Naive thymus-derived CD4-positive, alpha-beta T cell (primary cell): ENCODE data around the gene PCDHA4. TPM values are rescaled to one million over a fixed set of nuclear protein-coding genes. Genes with fewer than 3 reads are reported as not detected.
A peak's percentile ranks its signal among the peaks of the same experiment; 100 is the strongest.
"Not testable (repeated sequence)": the region's sequence is repeated elsewhere in the genome, so short reads cannot be mapped to it uniquely, and the experiment has no call there.

ENCODE experiments used
- ATAC-seq: fragments of 150-1000 bp; cut with Tn5 transposase; 2 replicates; pipeline ENCODE4 v1.10.0; 2021; ENCODE audit warnings: mild to moderate bottlenecking, moderate library complexity
- CTCF ChIA-PET: fragments of 350-600 bp; sonication (Branson Sonifier 250); formaldehyde crosslinking; loops from one replicate; lab custom pipeline; 2021; ENCODE audit warnings: antibody characterized with exemption; lab: Charles Lee
- POLR2A ChIA-PET: fragments of 350-600 bp; sonication (Branson Sonifier 250); formaldehyde crosslinking; loops from one replicate; lab custom pipeline; 2021; ENCODE audit warnings: antibody characterized with exemption, inconsistent platforms; lab: Charles Lee
- DNase-seq, 9 donors: peaks; one replicate each; pipeline versions ENCODE4 v3.0.0 to v3.0.0-alpha.2; 2020 to 2022; ENCODE audit warnings: mixed read lengths in 1 of 9
- H3K27ac ChIP-seq: one replicate; pipeline ENCODE4 v1.7.0; 2013; ENCODE audit warnings: mild to moderate bottlenecking, low read depth, low read length, moderate library complexity
- H3K27me3 ChIP-seq, 2 donors: one replicate each; pipeline ENCODE4 v1.7.0; 2013; ENCODE audit warnings: low read length in 2 of 2, mild to moderate bottlenecking in 2 of 2, moderate library complexity in 2 of 2; ENCODE audit not compliant: control insufficient read depth in 2 of 2, insufficient read depth in 2 of 2
- H3K36me3 ChIP-seq, 3 experiments: 1 replicate in 2 of 3; 2 replicates in 1 of 3; pipeline ENCODE4 v1.7.0; 2013; ENCODE audit warnings: low read length in 3 of 3, mild to moderate bottlenecking in 3 of 3, moderate library complexity in 1 of 3; ENCODE audit not compliant: insufficient read depth in 3 of 3, control insufficient read depth in 2 of 3
- H3K4me1 ChIP-seq, 2 donors: one replicate each; pipeline ENCODE4 v1.7.0; 2013; ENCODE audit warnings: low read length in 2 of 2, mild to moderate bottlenecking in 2 of 2, moderate library complexity in 1 of 2; ENCODE audit not compliant: control insufficient read depth in 2 of 2, insufficient read depth in 2 of 2
- H3K4me3 ChIP-seq: 2 replicates; pipeline ENCODE4 v1.7.0; 2013; ENCODE audit warnings: mild to moderate bottlenecking, low read length
- H3K9me3 ChIP-seq, 3 experiments: 1 replicate in 2 of 3; 2 replicates in 1 of 3; pipeline ENCODE4 v1.7.0; 2013; ENCODE audit warnings: low read length in 3 of 3; ENCODE audit not compliant: control insufficient read depth in 2 of 3
- H3K27ac Mint-ChIP-seq, 9 donors: one replicate each; pipeline ENCODE4 v1.8.0; 2020 to 2022; ENCODE audit warnings: mixed read lengths in 9 of 9, mild to moderate bottlenecking in 8 of 9, moderate library complexity in 5 of 9, inconsistent platforms in 2 of 9
- H3K27me3 Mint-ChIP-seq, 5 donors: one replicate each; pipeline ENCODE4 v1.8.0; 2021 to 2022; ENCODE audit warnings: mixed read lengths in 5 of 5, mild to moderate bottlenecking in 1 of 5
- H3K36me3 Mint-ChIP-seq, 5 donors: one replicate each; pipeline ENCODE4 v1.8.0; 2020 to 2022; ENCODE audit warnings: mixed read lengths in 5 of 5, mild to moderate bottlenecking in 3 of 5, inconsistent platforms in 1 of 5
- H3K4me1 Mint-ChIP-seq, 7 donors: one replicate each; pipeline ENCODE4 v1.8.0; 2020 to 2022; ENCODE audit warnings: mixed read lengths in 7 of 7, mild to moderate bottlenecking in 3 of 7, inconsistent platforms in 1 of 7
- H3K4me3 Mint-ChIP-seq, 10 donors: one replicate each; pipeline ENCODE4 v1.8.0; 2020 to 2022; ENCODE audit warnings: mild to moderate bottlenecking in 10 of 10, mixed read lengths in 10 of 10, moderate library complexity in 6 of 10, inconsistent platforms in 2 of 10
- H3K9me3 Mint-ChIP-seq, 11 donors: one replicate each; pipeline ENCODE4 v1.8.0; 2020 to 2022; ENCODE audit warnings: mixed read lengths in 11 of 11, mild to moderate bottlenecking in 4 of 11, inconsistent platforms in 1 of 11, moderate library complexity in 1 of 11
- intact Hi-C, 2 donors: fragments of 100-400 bp; cut with micrococcal nuclease; formaldehyde crosslinking; loops; one replicate each; pipeline ENCODE4 v1.15.1; 2023
- polyA plus RNA-seq, 2 donors: library from polyadenylated mRNA; unstranded; fragments of 300-500 nt; fragmentation: Illumina TruSeq; gene quantifications; one replicate each; pipeline ENCODE4 v1.2.3, GENCODE V29; 2021
- total RNA-seq, 6 experiments: library from RNA in 5 of 6; stranded (reverse) in 5 of 6; gene quantifications; 1 replicate in 5 of 6; 2 replicates in 1 of 6; pipeline ENCODE4 v1.2.3 and lab custom pipeline; 2021 to 2026

Gene PCDHA4
- total RNA-seq (not detected), polyA plus RNA-seq (not detected), total RNA-seq (lab: John Stamatoyannopoulos, UW) (not detected)

DNA sequence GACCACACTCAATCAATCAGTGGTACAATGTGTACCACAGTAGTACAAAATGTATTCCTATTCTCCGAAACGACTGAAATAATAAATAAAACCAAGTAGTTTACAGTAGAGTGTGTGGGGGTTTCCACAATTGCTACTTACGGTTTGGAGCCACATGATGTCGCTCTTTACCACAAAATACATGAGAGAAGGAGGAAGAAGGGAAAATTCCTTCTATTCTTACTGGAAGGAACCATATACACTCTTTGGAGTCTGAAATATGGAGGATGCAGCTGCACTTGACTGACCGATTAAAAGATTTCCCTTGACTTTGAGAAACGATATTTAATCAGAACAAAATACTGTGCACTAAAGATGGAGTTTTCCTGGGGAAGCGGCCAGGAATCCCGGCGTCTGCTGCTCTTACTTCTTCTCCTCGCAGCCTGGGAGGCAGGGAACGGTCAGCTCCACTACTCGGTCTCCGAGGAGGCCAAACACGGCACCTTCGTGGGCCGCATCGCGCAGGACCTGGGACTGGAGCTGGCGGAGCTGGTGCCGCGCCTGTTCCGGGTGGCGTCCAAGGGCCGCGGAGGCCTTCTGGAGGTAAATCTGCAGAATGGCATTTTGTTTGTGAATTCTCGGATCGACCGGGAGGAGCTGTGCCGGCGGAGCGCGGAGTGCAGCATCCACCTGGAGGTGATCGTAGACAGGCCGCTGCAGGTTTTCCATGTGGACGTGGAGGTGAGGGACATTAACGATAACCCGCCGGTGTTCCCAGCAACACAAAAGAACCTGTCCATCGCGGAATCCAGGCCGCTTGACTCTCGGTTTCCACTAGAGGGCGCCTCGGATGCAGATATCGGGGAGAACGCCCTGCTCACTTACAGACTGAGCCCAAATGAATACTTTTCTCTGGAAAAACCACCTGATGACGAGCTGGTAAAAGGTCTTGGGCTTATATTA is at the start of gene PCDHA4:
TSS of gene PCDHA4 (plus strand) at position 235 of the 942 bp plus-strand sequence.
- H3K4me3 Mint-ChIP-seq: peak within 1 kb of the TSS in 1 of 10 donors; percentile 8
- H3K4me3 ChIP-seq: no peak within 1 kb of the TSS
- H3K27me3 Mint-ChIP-seq: peaks cover 0 to 58% (median 44%) of the 10 kb centered on the region in 5 donors
- H3K36me3 Mint-ChIP-seq: peaks cover 0 to 26% (median 11%) of the 10 kb centered on the region in 5 donors
- no peaks in the 10 kb centered on the region for H3K4me1 ChIP-seq
- H3K27ac ChIP-seq: no peak within 1 kb of the TSS
- H3K4me1 Mint-ChIP-seq: no peaks in the 10 kb centered on the region
- H3K9me3 ChIP-seq: peaks cover 0 to 53% (median 4%) of the 10 kb centered on the region in 3 experiments
- POLR2A ChIA-PET: no interaction called here
- intact Hi-C loops: no loop called here
- peaks cover 9 to 92% (median 45%) of the 10 kb centered on the region in 11 donors for H3K9me3 Mint-ChIP-seq
- CTCF ChIA-PET: no interaction called here
- DNase-seq (no peak), ATAC-seq (no peak)
- no peaks in the 10 kb centered on the region for H3K36me3 ChIP-seq
- H3K27ac Mint-ChIP-seq: no peak within 1 kb of the TSS
- H3K27me3 ChIP-seq: peaks cover 0 to 5% of the 10 kb centered on the region in 2 donors

- no peak for ATAC-seq
- ChIA-PET CTCF (no interaction called here), POLR2A (no interaction called here)
- Histone ChIP-seq H3K9me3 (peaks cover 15 to 77% (median 36%) of the 10 kb centered on the region in 3 experiments), H3K4me1 (no peaks in the 10 kb centered on the region), H3K4me3 (no peak overlapping the region), H3K36me3 (no peaks in the 10 kb centered on the region), H3K27ac (no peak overlapping the region), H3K27me3 (no peaks in the 10 kb centered on the region)
- Mint-ChIP-seq H3K4me3 (no peak overlapping the region), H3K27ac (no peak overlapping the region), H3K9me3 (peaks cover 4 to 93% (median 68%) of the 10 kb centered on the region in 11 donors), H3K4me1 (no peaks in the 10 kb centered on the region), H3K36me3 (peaks cover 0 to 22% (median 13%) of the 10 kb centered on the region in 5 donors), H3K27me3 (peaks cover 0 to 8% (median 0%) of the 10 kb centered on the region in 5 donors)
- DNase-seq: no peak
- intact Hi-C loops: no loop called here
These were observed 42.5 kb upstream of the PCDHA4 start for GRCh38 chr5:140764177-140764973.

- Histone ChIP-seq H3K27ac (no peak overlapping the region), H3K4me3 (no peak overlapping the region), H3K9me3 (peaks cover 15 to 74% (median 36%) of the 10 kb centered on the region in 3 experiments), H3K27me3 (no peaks in the 10 kb centered on the region), H3K36me3 (no peaks in the 10 kb centered on the region), H3K4me1 (no peaks in the 10 kb centered on the region)
- H3K27ac Mint-ChIP-seq: no peak overlapping the region
- ChIA-PET POLR2A (no interaction called here), CTCF (no interaction called here)
- no peaks in the 10 kb centered on the region for H3K4me1 Mint-ChIP-seq
- ATAC-seq (no peak), DNase-seq (no peak)
- intact Hi-C loops: no loop called here
- peaks cover 0 to 34% (median 11%) of the 10 kb centered on the region in 5 donors for H3K36me3 Mint-ChIP-seq
- H3K9me3 Mint-ChIP-seq: peaks cover 9 to 96% (median 65%) of the 10 kb centered on the region in 11 donors
- H3K4me3 Mint-ChIP-seq: no peak overlapping the region
- no peaks in the 10 kb centered on the region for H3K27me3 Mint-ChIP-seq
These were observed 39.4 kb upstream of the PCDHA4 start for GRCh38 chr5:140767444-140767843.

DNA sequence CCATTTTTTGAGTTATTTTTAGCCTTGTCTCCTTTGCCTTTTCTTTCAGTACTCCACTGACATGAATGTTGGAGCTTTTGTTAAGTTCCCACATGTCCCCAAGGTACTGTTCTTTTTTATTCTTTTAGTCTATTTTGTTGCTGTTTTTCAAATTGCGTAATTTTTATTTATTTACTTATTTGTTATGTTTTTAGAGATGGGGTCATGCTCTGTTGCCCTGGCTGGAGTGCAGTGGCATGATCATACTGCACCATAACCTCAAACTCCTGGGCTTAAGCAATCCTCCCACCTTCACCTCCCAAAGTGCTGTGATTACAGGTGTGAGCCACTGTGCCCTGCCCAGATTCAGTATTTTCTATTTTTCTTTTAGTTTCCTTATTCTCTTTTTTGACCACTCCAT is 26.4 kb upstream of the PCDHA4 start:
- DNase-seq (no peak), ATAC-seq (no peak)
- Mint-ChIP-seq H3K27me3 (peaks cover 0 to 47% (median 29%) of the 10 kb centered on the region in 5 donors), H3K27ac (no peak overlapping the region), H3K9me3 (peaks cover 19 to 100% (median 73%) of the 10 kb centered on the region in 11 donors), H3K4me1 (no peaks in the 10 kb centered on the region), H3K36me3 (peaks cover 0 to 44% (median 16%) of the 10 kb centered on the region in 5 donors), H3K4me3 (no peak overlapping the region)
- ChIA-PET CTCF (no interaction called here), POLR2A (no interaction called here)
- H3K4me3 ChIP-seq: no peak overlapping the region
- H3K27me3 ChIP-seq: no peaks in the 10 kb centered on the region
- H3K9me3 ChIP-seq: peaks cover 0 to 74% (median 0%) of the 10 kb centered on the region in 3 experiments
- no peak overlapping the region for H3K27ac ChIP-seq
- intact Hi-C loops: no loop called here
- H3K4me1 ChIP-seq: no peaks in the 10 kb centered on the region
- no peaks in the 10 kb centered on the region for H3K36me3 ChIP-seq

DNA sequence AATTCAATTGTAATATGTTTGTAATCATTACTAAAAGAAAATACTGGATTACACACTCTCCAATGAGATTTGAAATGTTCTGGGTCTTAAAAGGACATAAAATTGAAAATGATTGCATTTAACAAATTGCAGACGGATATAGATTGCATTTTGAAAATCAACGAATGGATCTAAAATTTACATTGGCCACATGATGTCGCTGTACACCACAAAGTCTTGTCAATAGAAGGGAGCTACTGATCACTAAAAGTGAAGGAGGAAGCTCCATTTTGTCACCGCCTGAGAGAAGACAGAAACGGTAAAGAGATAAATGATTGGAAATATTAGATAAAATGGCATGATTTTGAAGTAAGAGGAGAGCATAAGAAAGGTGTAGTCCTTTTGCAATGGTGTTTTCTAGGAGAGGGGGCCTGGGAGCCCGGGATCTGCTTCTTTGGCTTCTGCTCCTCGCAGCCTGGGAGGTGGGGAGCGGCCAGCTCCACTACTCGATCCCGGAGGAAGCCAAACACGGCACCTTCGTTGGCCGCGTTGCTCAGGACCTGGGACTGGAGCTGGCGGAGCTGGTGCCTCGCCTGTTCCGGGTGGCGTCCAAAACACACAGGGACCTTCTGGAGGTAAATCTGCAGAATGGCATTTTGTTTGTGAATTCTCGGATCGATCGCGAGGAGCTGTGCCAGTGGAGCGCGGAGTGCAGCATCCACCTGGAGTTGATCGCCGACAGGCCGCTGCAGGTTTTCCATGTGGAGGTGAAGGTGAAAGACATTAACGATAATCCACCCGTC is 20.8 kb upstream of the PCDHA4 start, which contains the start of gene PCDHA1:
TSS of gene PCDHA1 (plus strand) at position 236 of the 782 bp plus-strand sequence.
- intact Hi-C loops: no loop called here
- DNase-seq (no peak), ATAC-seq (no peak)
- Mint-ChIP-seq H3K27me3 (peaks cover 3 to 71% (median 42%) of the 10 kb centered on the region in 5 donors), H3K4me3 (peak within 1 kb of the TSS in 2 of 10 donors; percentile 16 to 45), H3K4me1 (no peaks in the 10 kb centered on the region), H3K36me3 (peaks cover 4 to 32% (median 14%) of the 10 kb centered on the region in 5 donors), H3K27ac (peak within 1 kb of the TSS in 1 of 9 donors; percentile 23), H3K9me3 (peaks cover 6 to 97% (median 57%) of the 10 kb centered on the region in 11 donors)
- H3K4me1 ChIP-seq: no peaks in the 10 kb centered on the region
- H3K27ac ChIP-seq: no peak within 1 kb of the TSS
- ChIA-PET CTCF (no interaction called here), POLR2A (no interaction called here)
- peaks cover 0 to 5% of the 10 kb centered on the region in 2 donors for H3K27me3 ChIP-seq
- no peak within 1 kb of the TSS for H3K4me3 ChIP-seq
- no peaks in the 10 kb centered on the region for H3K36me3 ChIP-seq
- H3K9me3 ChIP-seq: peaks cover 0 to 68% (median 4%) of the 10 kb centered on the region in 3 experiments

DNA sequence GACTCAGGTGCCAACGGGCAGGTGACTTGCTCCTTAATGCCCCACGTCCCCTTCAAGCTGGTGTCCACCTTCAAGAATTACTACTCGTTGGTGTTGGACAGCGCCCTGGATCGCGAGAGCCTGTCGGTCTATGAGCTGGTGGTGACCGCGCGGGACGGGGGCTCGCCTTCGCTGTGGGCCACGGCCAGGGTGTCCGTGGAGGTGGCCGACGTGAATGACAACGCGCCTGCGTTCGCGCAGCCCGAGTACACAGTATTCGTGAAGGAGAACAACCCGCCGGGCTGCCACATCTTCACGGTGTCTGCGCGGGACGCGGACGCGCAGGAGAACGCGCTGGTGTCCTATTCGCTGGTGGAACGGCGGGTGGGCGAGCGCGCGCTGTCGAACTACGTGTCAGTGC is 19.4 kb upstream of the PCDHA4 start:
- POLR2A ChIA-PET, H3K27ac ChIP-seq, H3K4me1 ChIP-seq, DNase-seq, ATAC-seq, H3K27ac Mint-ChIP-seq, H3K27me3 ChIP-seq, CTCF ChIA-PET, intact Hi-C loops, H3K36me3 ChIP-seq, H3K4me1 Mint-ChIP-seq, H3K4me3 ChIP-seq: not testable (repeated sequence)
- H3K36me3 Mint-ChIP-seq: peaks cover 2 to 37% (median 13%) of the 10 kb centered on the region in 5 donors
- peak overlapping the region in 1 of 10 donors; percentile 12 for H3K4me3 Mint-ChIP-seq
- peaks cover 3 to 70% (median 50%) of the 10 kb centered on the region in 5 donors for H3K27me3 Mint-ChIP-seq
- peaks cover 0 to 97% (median 53%) of the 10 kb centered on the region in 11 donors for H3K9me3 Mint-ChIP-seq
- peaks cover 0 to 62% (median 4%) of the 10 kb centered on the region in 3 experiments for H3K9me3 ChIP-seq
